GM18873 (cell line): Measurements from ENCODE around the gene GALNT17.

Experiments
- ATAC-seq: cut with Tn5 transposase; IDR thresholded peaks from one replicate; pipeline ENCODE4 v1.9.1; 2021; ENCODE audit warnings: mild to moderate bottlenecking, moderate library complexity, moderate number of reproducible peaks; ENCODE audit not compliant: unreplicated experiment, low FRiP score

GALNT17 gene

GRCh38 chr7:71484380-71484779, 352.4 kb downstream of the GALNT17 start:
- no peak for ATAC-seq

GRCh38 chr7:71485586-71485985, 353.6 kb downstream of the GALNT17 start:
- ATAC-seq: no peak

- ATAC-seq: no peak
Observed at GRCh38 chr7:71486414-71486813, 354.5 kb downstream of the GALNT17 start.

- no peak for ATAC-seq
Observed at GRCh38 chr7:71486856-71487628, 355.1 kb downstream of the GALNT17 start.

GRCh38 chr7:71488308-71488707, 356.4 kb downstream of the GALNT17 start:
- ATAC-seq: no peak

- no peak for ATAC-seq
Observed at GRCh38 chr7:71491336-71491735, 359.4 kb downstream of the GALNT17 start.

GRCh38 chr7:71495828-71496227, 363.9 kb downstream of the GALNT17 start:
- no peak for ATAC-seq

GRCh38 chr7:71497256-71497946, 365.5 kb downstream of the GALNT17 start:
- no peak for ATAC-seq

GRCh38 chr7:71498381-71498780, 366.4 kb downstream of the GALNT17 start:
- ATAC-seq: no peak

- ATAC-seq: no peak
Observed at GRCh38 chr7:71504697-71505441, 372.9 kb downstream of the GALNT17 start.

GRCh38 chr7:71506822-71507221, 374.9 kb downstream of the GALNT17 start:
- no peak for ATAC-seq

GRCh38 chr7:71507680-71508602, 376.0 kb downstream of the GALNT17 start:
- ATAC-seq: no peak

- ATAC-seq: no peak
Observed at GRCh38 chr7:71509381-71509780, 377.4 kb downstream of the GALNT17 start.

GRCh38 chr7:71511361-71511807, 379.4 kb downstream of the GALNT17 start:
- ATAC-seq: no peak

- ATAC-seq: no peak
Observed at GRCh38 chr7:71517940-71518699, 386.2 kb downstream of the GALNT17 start.

GRCh38 chr7:71518880-71519279, 386.9 kb downstream of the GALNT17 start:
- no peak for ATAC-seq

GRCh38 chr7:71521506-71521905, 389.6 kb downstream of the GALNT17 start:
- ATAC-seq: no peak

GRCh38 chr7:71526106-71526505, 394.2 kb downstream of the GALNT17 start:
- ATAC-seq: no peak

GRCh38 chr7:71527213-71527612, 395.3 kb downstream of the GALNT17 start:
- no peak for ATAC-seq
